HG03469 (cell line): ENCODE data around the gene ACCS.

Experiments
- ATAC-seq: cut with Tn5 transposase; IDR thresholded peaks from one replicate; pipeline ENCODE4 v1.9.1; 2021; ENCODE audit warnings: mild to moderate bottlenecking, moderate library complexity, moderate number of reproducible peaks; ENCODE audit not compliant: unreplicated experiment

ACCS gene

GRCh38 chr11:44083906-44084305 is 17.8 kb downstream of the ACCS start:
- no peak for ATAC-seq

- no peak for ATAC-seq
Observed at GRCh38 chr11:44085330-44085729, 19.3 kb downstream of the ACCS start.

- no peak for ATAC-seq
Observed at GRCh38 chr11:44088377-44088776, 22.3 kb downstream of the ACCS start.

- ATAC-seq = no peak
Observed at GRCh38 chr11:44088871-44089270, 22.8 kb downstream of the ACCS start.

- no peak for ATAC-seq
Observed at GRCh38 chr11:44090539-44090938, 24.5 kb downstream of the ACCS start.

GRCh38 chr11:44094260-44094868 is 28.3 kb downstream of the ACCS start:
- ATAC-seq = no peak

- ATAC-seq = peak; percentile 88
Observed at GRCh38 chr11:44095506-44096359, 29.7 kb downstream of the ACCS start, which contains the start of gene EXT2. Gene EXT2 (plus strand): TSS chr11:44095678. CDS start chr11:44107713, 12,035 bp downstream.

GRCh38 chr11:44096360-44097185 is 30.5 kb downstream of the ACCS start:
- ATAC-seq = no peak

GRCh38 chr11:44097821-44098220 is 31.8 kb downstream of the ACCS start:
- ATAC-seq = no peak

- ATAC-seq = no peak
Observed at GRCh38 chr11:44101098-44101497, 35.0 kb downstream of the ACCS start.

- no peak for ATAC-seq
Observed at GRCh38 chr11:44104481-44105294, 38.6 kb downstream of the ACCS start.

GRCh38 chr11:44108260-44108659 is 42.2 kb downstream of the ACCS start:
- ATAC-seq = no peak

GRCh38 chr11:44110231-44110679 is 44.2 kb downstream of the ACCS start:
- ATAC-seq = peak; percentile 83

GRCh38 chr11:44112091-44112821 is 46.2 kb downstream of the ACCS start:
- ATAC-seq = no peak

- no peak for ATAC-seq
Observed at GRCh38 chr11:44113018-44113417, 46.9 kb downstream of the ACCS start.

- ATAC-seq = no peak
Observed at GRCh38 chr11:44113572-44113971, 47.5 kb downstream of the ACCS start.

- no peak for ATAC-seq
Observed at GRCh38 chr11:44116234-44116830, 50.3 kb downstream of the ACCS start.

GRCh38 chr11:44120169-44120568 is 54.1 kb downstream of the ACCS start:
- no peak for ATAC-seq

GRCh38 chr11:44125598-44125997 is 59.5 kb downstream of the ACCS start:
- ATAC-seq = no peak
